Adrenal gland (tissue), 5 donors: ENCODE results near the gene SLC25A42.

Source experiments
- POLR2A ChIP-seq, 2 donors: fragments of 450-650 bp; IDR thresholded peaks; one replicate each; pipeline ENCODE4 v1.6.1; 2017; ENCODE audit warnings: antibody characterized with exemption in 2 of 2, mild to moderate bottlenecking in 2 of 2, moderate library complexity in 1 of 2
- TF ChIP-seq, protein P1 (sequence below), 6 experiments: fragments of 450-650 bp in 4 of 6; fragments of 200-600 bp in 2 of 6; sonication (generic) in 1 of 6; IDR thresholded peaks; 1 replicate in 5 of 6; 2 replicates in 1 of 6; pipeline versions ENCODE4 v1.5.1 to v1.8.0; 2016 to 2021; ENCODE audit warnings: antibody characterized with exemption in 6 of 6, mild to moderate bottlenecking in 2 of 6, moderate library complexity in 1 of 6
- donor health status: DM: no; HTN: no; CAD: no.

- TF ChIP-seq, protein P1, sequence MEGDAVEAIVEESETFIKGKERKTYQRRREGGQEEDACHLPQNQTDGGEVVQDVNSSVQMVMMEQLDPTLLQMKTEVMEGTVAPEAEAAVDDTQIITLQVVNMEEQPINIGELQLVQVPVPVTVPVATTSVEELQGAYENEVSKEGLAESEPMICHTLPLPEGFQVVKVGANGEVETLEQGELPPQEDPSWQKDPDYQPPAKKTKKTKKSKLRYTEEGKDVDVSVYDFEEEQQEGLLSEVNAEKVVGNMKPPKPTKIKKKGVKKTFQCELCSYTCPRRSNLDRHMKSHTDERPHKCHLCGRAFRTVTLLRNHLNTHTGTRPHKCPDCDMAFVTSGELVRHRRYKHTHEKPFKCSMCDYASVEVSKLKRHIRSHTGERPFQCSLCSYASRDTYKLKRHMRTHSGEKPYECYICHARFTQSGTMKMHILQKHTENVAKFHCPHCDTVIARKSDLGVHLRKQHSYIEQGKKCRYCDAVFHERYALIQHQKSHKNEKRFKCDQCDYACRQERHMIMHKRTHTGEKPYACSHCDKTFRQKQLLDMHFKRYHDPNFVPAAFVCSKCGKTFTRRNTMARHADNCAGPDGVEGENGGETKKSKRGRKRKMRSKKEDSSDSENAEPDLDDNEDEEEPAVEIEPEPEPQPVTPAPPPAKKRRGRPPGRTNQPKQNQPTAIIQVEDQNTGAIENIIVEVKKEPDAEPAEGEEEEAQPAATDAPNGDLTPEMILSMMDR (IDR thresholded peaks at IDR 0.05), result no peak
- no peak for TF ChIP-seq POLR2A (IDR thresholded peaks at IDR 0.05)
Observed at GRCh38 chr19:19067276-19068072, 3.7 kb downstream of the SLC25A42 start.
